Retinal pigment epithelial cell (primary cell): Measurements from ENCODE around the gene RPH3AL.

Experiments
- DNase-seq: peaks from one replicate; pipeline ENCODE4 v3.0.0-alpha.2; 2010; ENCODE audit warnings: low read depth
- H3K4me3 ChIP-seq: 2 replicates; pipeline ENCODE4 v1.5.1; 2011; ENCODE audit warnings: mild to moderate bottlenecking, low read length, control low read depth, moderate library complexity
- CTCF ChIP-seq: conservative IDR thresholded peaks from 2 replicates; pipeline ENCODE4 v1.5.1; 2011; ENCODE audit warnings: low read depth, low read length, control low read depth, inconsistent platforms

RPH3AL gene

GRCh38 chr17:179781-180380 lies 172.7 kb downstream of the RPH3AL start:
- H3K4me3 ChIP-seq, result no peak overlapping the region
- no peak for DNase-seq
- no peak for TF ChIP-seq CTCF

- no peak for TF ChIP-seq CTCF
- no peak overlapping the region for H3K4me3 ChIP-seq
- DNase-seq, result no peak
Observed at GRCh38 chr17:179066-179432, 173.6 kb downstream of the RPH3AL start.

GRCh38 chr17:178292-179065 lies 174.1 kb downstream of the RPH3AL start:
- no peak for TF ChIP-seq CTCF
- H3K4me3 ChIP-seq, result no peak overlapping the region
- DNase-seq, result no peak

GRCh38 chr17:177762-178161 lies 174.8 kb downstream of the RPH3AL start:
- DNase-seq, result no peak
- no peak overlapping the region for H3K4me3 ChIP-seq
- no peak for TF ChIP-seq CTCF

GRCh38 chr17:177155-177554 lies 175.5 kb downstream of the RPH3AL start:
- no peak for TF ChIP-seq CTCF
- H3K4me3 ChIP-seq, result no peak overlapping the region
- DNase-seq, result no peak

GRCh38 chr17:173166-173911 lies 179.3 kb downstream of the RPH3AL start:
- TF ChIP-seq CTCF, result no peak
- no peak for DNase-seq
- no peak overlapping the region for H3K4me3 ChIP-seq

- no peak overlapping the region for H3K4me3 ChIP-seq
- DNase-seq, result no peak
- no peak for TF ChIP-seq CTCF
Observed at GRCh38 chr17:172401-172800, 180.2 kb downstream of the RPH3AL start.
